ENCODE data around the gene ZKSCAN1. TPM values are rescaled to one million over a fixed set of nuclear protein-coding genes. Genes with fewer than 3 reads are reported as not detected.

Gene ZKSCAN1
- total RNA-seq, 2 experiments from 2014 or later: 40.4 to 44.6 TPM

GRCh38 chr7:100023526-100023925 lies 8.1 kb downstream of the ZKSCAN1 start:
- CTCF ChIA-PET: interaction anchor here (1.0 kb wide), 1 partner anchor 611 kb away, joined by 3 read pairs; no protein-coding TSS in a partner anchor
- POLR2A ChIA-PET: no interaction called here

- ChIA-PET CTCF (interaction anchor here (0.9 to 1.0 kb wide), 2 partner anchors 34 to 610 kb away, joined by 3 read pairs; no protein-coding TSS in a partner anchor), POLR2A (no interaction called here)
Measured at GRCh38 chr7:100024020-100024619, 8.7 kb downstream of the ZKSCAN1 start.

GRCh38 chr7:100027197-100027596 lies 11.8 kb downstream of the ZKSCAN1 start:
- POLR2A ChIA-PET: interaction anchor here (0.6 to 0.9 kb wide), 2 partner anchors 11 to 55 kb away, joined by 4 read pairs; no protein-coding TSS in a partner anchor

GRCh38 chr7:100029596-100029995 lies 14.2 kb downstream of the ZKSCAN1 start:
- ChIA-PET POLR2A (interaction anchor here (1.1 kb wide), 1 partner anchor 10 kb away, joined by 4 read pairs; no protein-coding TSS in a partner anchor), CTCF (interaction anchor here (0.6 kb wide), 1 partner anchor 8 kb away, joined by 4 read pairs; no protein-coding TSS in a partner anchor)

More at GRCh38 chr7:100027197-100027596, 11.8 kb downstream of the ZKSCAN1 start:
- CTCF ChIA-PET: interaction anchor here (0.7 kb wide), 1 partner anchor 99 kb away, joined by 5 read pairs; no protein-coding TSS in a partner anchor

GRCh38 chr7:100033526-100033925 lies 18.1 kb downstream of the ZKSCAN1 start:
- ChIA-PET CTCF (no interaction called here), POLR2A (no interaction called here)

- CTCF ChIA-PET: no interaction called here
- POLR2A ChIA-PET: no interaction called here
Measured at GRCh38 chr7:100034871-100035510, 19.6 kb downstream of the ZKSCAN1 start.

- CTCF ChIA-PET: no interaction called here
- POLR2A ChIA-PET: no interaction called here
Measured at GRCh38 chr7:100035876-100036275, 20.5 kb downstream of the ZKSCAN1 start.

GRCh38 chr7:100038326-100038725 lies 22.9 kb downstream of the ZKSCAN1 start:
- CTCF ChIA-PET: interaction anchor here (1.3 kb wide), 1 partner anchor 52 kb away, joined by 3 read pairs; no protein-coding TSS in a partner anchor
- POLR2A ChIA-PET: no interaction called here

- CTCF ChIA-PET: no interaction called here
- POLR2A ChIA-PET: no interaction called here
Measured at GRCh38 chr7:100040575-100040974, 25.2 kb downstream of the ZKSCAN1 start.

- CTCF ChIA-PET: interaction anchor here (0.8 kb wide), 1 partner anchor 303 kb away, joined by 5 read pairs; no protein-coding TSS in a partner anchor
- POLR2A ChIA-PET: no interaction called here
Measured at GRCh38 chr7:100044718-100045117, 29.3 kb downstream of the ZKSCAN1 start.

GRCh38 chr7:100048680-100049079 lies 33.3 kb downstream of the ZKSCAN1 start:
- CTCF ChIA-PET: interaction anchor here (0.7 to 1.8 kb wide), 3 partner anchors 32 to 57 kb away, joined by 3 to 4 read pairs (median 3); no protein-coding TSS in a partner anchor

GRCh38 chr7:100049441-100050291 lies 34.3 kb downstream of the ZKSCAN1 start, which contains the start of gene ZSCAN21:
Gene ZSCAN21 (plus strand): TSS chr7:100049774. CDS start chr7:100057007, 7,233 bp downstream.
- CTCF ChIA-PET: interaction anchor here (0.5 to 1.8 kb wide), 7 partner anchors 26 to 58 kb away, joined by 3 to 4 read pairs (median 3); no protein-coding TSS in a partner anchor
- POLR2A ChIA-PET: interaction anchor here (0.6 to 0.9 kb wide), 4 partner anchors 13 to 561 kb away, joined by 3 to 5 read pairs (median 4); no protein-coding TSS in a partner anchor

More at GRCh38 chr7:100048680-100049079, 33.3 kb downstream of the ZKSCAN1 start:
- POLR2A ChIA-PET: interaction anchor here (0.6 kb wide), 2 partner anchors 12 to 22 kb away, joined by 3 to 5 read pairs; no protein-coding TSS in a partner anchor

- POLR2A ChIA-PET: interaction anchor here (0.6 to 1.2 kb wide), 2 partner anchors 25 to 41 kb away, joined by 3 read pairs; no protein-coding TSS in a partner anchor
- CTCF ChIA-PET: interaction anchor here (0.7 kb wide), 1 partner anchor 64 kb away, joined by 3 read pairs; no protein-coding TSS in a partner anchor
Measured at GRCh38 chr7:100051611-100052010, 36.2 kb downstream of the ZKSCAN1 start.

GRCh38 chr7:100053215-100053614 lies 37.8 kb downstream of the ZKSCAN1 start:
- ChIA-PET CTCF (interaction anchor here (1.2 to 1.6 kb wide), 5 partner anchors 33 to 140 kb away, joined by 3 to 10 read pairs (median 7); no protein-coding TSS in a partner anchor), POLR2A (no interaction called here)

- ChIA-PET POLR2A (no interaction called here), CTCF (no interaction called here)
Measured at GRCh38 chr7:100057006-100057405, 41.6 kb downstream of the ZKSCAN1 start.

- POLR2A ChIA-PET: no interaction called here
- CTCF ChIA-PET: interaction anchor here (0.7 kb wide), 1 partner anchor 117 kb away, joined by 3 read pairs; no protein-coding TSS in a partner anchor
Measured at GRCh38 chr7:100059251-100059739, 43.9 kb downstream of the ZKSCAN1 start.

GRCh38 chr7:100061518-100062193 lies 46.3 kb downstream of the ZKSCAN1 start:
- ChIA-PET POLR2A (no interaction called here), CTCF (interaction anchor here (1.6 kb wide), 1 partner anchor 16 kb away, joined by 3 read pairs; no protein-coding TSS in a partner anchor)

GRCh38 chr7:100063376-100063775 lies 48.0 kb downstream of the ZKSCAN1 start:
- ChIA-PET POLR2A (no interaction called here), CTCF (no interaction called here)
